Measurements from ENCODE around the gene ZNF18. TPM values are rescaled to one million over a fixed set of nuclear protein-coding genes. Genes with fewer than 3 reads are reported as not detected.

Gene ZNF18
- total and polyA plus RNA-seq, 2 of the 4 experiments (the other 2 are of a cell fraction), result 4.5 to 11.7 TPM

- H3K4ac ChIP-seq (ENCODE audit: low read depth, low read length), result no peak overlapping the region
- DNase-seq, result peak; percentile 86
- H2BK20ac ChIP-seq (ENCODE audit: low read depth, low read length), result no peak overlapping the region
- H3K79me1 ChIP-seq (ENCODE audit: low read depth in 1 of 2, low read length in 2 of 2), result no peaks in the 10 kb centered on the region
- no peak overlapping the region for H2BK15ac ChIP-seq (ENCODE audit: low read depth, low read length)
- no peak overlapping the region for H3K23ac ChIP-seq (ENCODE audit: low read depth, low read length)
- H2AK9ac ChIP-seq (replicated peaks; ENCODE audit: low read depth, low read length, poor library complexity), result no peak overlapping the region
- no TSS peak for BruUV-seq (replicated peaks)
- peaks cover 2% of the 10 kb centered on the region; the same call in 1 of the 2 replicates for H3K9me3 ChIP-seq (ENCODE audit: control insufficient read depth, insufficient read depth, low read length)
- ChIA-PET POLR2A (ENCODE audit: unreplicated experiment) (no interaction called here), CTCF (interaction anchor here (2.0 kb wide), 1 partner anchor 14 kb away, joined by 13 read pairs; no protein-coding TSS in a partner anchor)
- H3K4me1 ChIP-seq (ENCODE audit: control insufficient read depth, insufficient read depth, low read length), result no peaks in the 10 kb centered on the region
- no peak overlapping the region for H4K8ac ChIP-seq (ENCODE audit: low read depth in 2 of 2, low read length in 2 of 2)
- no peak overlapping the region for H2BK120ac ChIP-seq (ENCODE audit: low read depth, low read length)
- TF ChIP-seq CHD1 (IDR thresholded peaks at IDR 0.05; ENCODE audit: low read depth, low read length) (no peak), BHLHE40 (IDR thresholded peaks at IDR 0.05; ENCODE audit: low read depth, low read length) (no peak), MXI1 (IDR thresholded peaks at IDR 0.05; ENCODE audit: borderline replicate concordance, low read depth, low read length) (no peak), POLR2A (IDR thresholded peaks at IDR 0.05; ENCODE audit: low read depth, low read length) (no peak), CEBPB (IDR thresholded peaks at IDR 0.05; ENCODE audit: low read depth, low read length) (no peak), CTCF (conservative IDR thresholded peaks at IDR 0.05; ENCODE audit: low read depth, low read length) (no peak), FOS (IDR thresholded peaks at IDR 0.05; ENCODE audit: low read depth, low read length) (no peak), NFE2L2 (IDR thresholded peaks at IDR 0.05; ENCODE audit: low read depth, low read length) (no peak), RFX5 (IDR thresholded peaks at IDR 0.05; ENCODE audit: low read depth, low read length) (no peak), MAZ (IDR thresholded peaks at IDR 0.05; ENCODE audit: borderline replicate concordance, low read depth, low read length) (no peak), RCOR1 (IDR thresholded peaks at IDR 0.05; ENCODE audit: insufficient replicate concordance, low read length) (no peak), SMC3 (IDR thresholded peaks at IDR 0.05; ENCODE audit: low read depth, low read length) (no peak)
- peak overlapping the region; percentile 94 for H3K4me2 ChIP-seq (ENCODE audit: low read depth, low read length)
- H3K27ac ChIP-seq (ENCODE audit: insufficient read depth, low read length), result no peak overlapping the region
- intact Hi-C loops (cut with micrococcal nuclease) (no loop called here), dilution Hi-C loops (cut with HindIII; ENCODE audit: low sequenced_read_pairs, unreplicated experiment) (no loop called here), in situ Hi-C loops (cut with MboI; ENCODE audit: low sequenced_read_pairs) (no loop called here)
- H2BK5ac ChIP-seq (ENCODE audit: low read depth, low read length, poor library complexity, severe bottlenecking), result no peak overlapping the region
- H4K91ac ChIP-seq (ENCODE audit: insufficient read depth, low read depth, low read length), result no peak overlapping the region
- no peak overlapping the region for H3K9ac ChIP-seq (ENCODE audit: low read depth, low read length)
- no peaks in the 10 kb centered on the region for H3K27me3 ChIP-seq (ENCODE audit: control insufficient read depth, insufficient read depth, low read length)
- H2AFZ ChIP-seq (replicated peaks; ENCODE audit: low read length, poor library complexity), result no peak overlapping the region
- no peak overlapping the region for H2AK5ac ChIP-seq (ENCODE audit: low read depth, low read length)
- H4K5ac ChIP-seq (ENCODE audit: low read depth, low read length), result no peak overlapping the region
- H4K20me1 ChIP-seq (ENCODE audit: insufficient read depth, low read length), result no peaks in the 10 kb centered on the region
- H3K56ac ChIP-seq (ENCODE audit: extremely low read depth, insufficient read depth, low read length), result no peak overlapping the region
- H3K18ac ChIP-seq (ENCODE audit: low read depth, low read length), result no peak overlapping the region
- peak overlapping the region; percentile 11; the same call in 1 of the 2 replicates for H3K4me3 ChIP-seq (ENCODE audit: insufficient read depth, low read depth, low read length)
- H3K36me3 ChIP-seq (ENCODE audit: control insufficient read depth, insufficient read depth, low read length), result no peaks in the 10 kb centered on the region
- ATAC-seq (ENCODE audit: low read depth), result peak; percentile 98
- no peaks in the 10 kb centered on the region for H3K9me1 ChIP-seq (ENCODE audit: insufficient read depth, low read length)
- H3K14ac ChIP-seq (replicated peaks; ENCODE audit: low read depth, low read length), result no peak overlapping the region
- WGBS, 2 experiments (ENCODE audit: extremely low coverage in 2 of 2, insufficient read length in 1 of 2), result 0% methylated on average over 1 of the region's 6 CpGs; no CpG with 5 or more reads in 1 of the 2 experiments
Measured at GRCh38 chr17:11948789-11949188, 48.5 kb downstream of the ZNF18 start.

All from IMR-90 (cell line).